Activated CD4-positive, alpha-beta T cell treated with anti-CD3 and anti-CD28 coated beads, Interleukin-2, amount 50 U/mL, for 16 hours (primary cell): ENCODE data around the gene CUEDC2.
"Not testable (repeated sequence)": the region's sequence is repeated elsewhere in the genome, so short reads cannot be mapped to it uniquely, and the experiment has no call there.

Source experiments
- DNase-seq: peaks from one replicate; pipeline ENCODE4 v3.0.0-alpha.2; 2020

The CUEDC2 gene

GRCh38 chr10:102454662-102455487 lies 22.5 kb upstream of the CUEDC2 start:
- DNase-seq, result not testable (repeated sequence)

DNA sequence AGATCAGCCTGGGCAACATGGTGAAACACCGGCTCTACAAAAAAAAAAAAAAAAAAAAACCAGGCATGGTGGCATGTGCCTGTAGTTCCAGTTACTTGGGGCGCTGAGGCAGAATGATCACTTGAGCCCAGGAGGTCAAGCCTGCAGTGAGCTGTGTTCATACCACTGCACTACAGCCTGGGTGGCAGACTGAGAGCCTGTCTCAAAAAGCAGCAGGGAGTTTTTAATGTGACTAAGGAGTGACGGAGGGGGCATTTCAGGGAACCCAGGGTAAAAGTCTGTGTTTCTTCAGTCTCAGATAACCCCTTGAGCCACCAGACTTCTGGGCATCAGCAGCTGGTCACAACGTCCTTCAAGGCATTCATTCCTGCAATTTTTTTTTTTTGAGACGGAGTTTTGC lies 21.1 kb upstream of the CUEDC2 start:
- no peak for DNase-seq

- peak; percentile 89 for DNase-seq
Measured at GRCh38 chr10:102452672-102453340, 20.4 kb upstream of the CUEDC2 start.

- no peak for DNase-seq
Measured at GRCh38 chr10:102451105-102451969, 19.0 kb upstream of the CUEDC2 start, which contains the start of gene C10orf95. Gene C10orf95 (minus strand): TSS chr10:102451543. CDS start chr10:102451093, 450 bp downstream.

GRCh38 chr10:102450374-102451104 lies 18.2 kb upstream of the CUEDC2 start:
- peak; percentile 91 for DNase-seq

- DNase-seq, result no peak
Measured at GRCh38 chr10:102450124-102450373, 17.7 kb upstream of the CUEDC2 start.

GRCh38 chr10:102449321-102450123 lies 17.1 kb upstream of the CUEDC2 start:
- peak; percentile 90 for DNase-seq

DNA sequence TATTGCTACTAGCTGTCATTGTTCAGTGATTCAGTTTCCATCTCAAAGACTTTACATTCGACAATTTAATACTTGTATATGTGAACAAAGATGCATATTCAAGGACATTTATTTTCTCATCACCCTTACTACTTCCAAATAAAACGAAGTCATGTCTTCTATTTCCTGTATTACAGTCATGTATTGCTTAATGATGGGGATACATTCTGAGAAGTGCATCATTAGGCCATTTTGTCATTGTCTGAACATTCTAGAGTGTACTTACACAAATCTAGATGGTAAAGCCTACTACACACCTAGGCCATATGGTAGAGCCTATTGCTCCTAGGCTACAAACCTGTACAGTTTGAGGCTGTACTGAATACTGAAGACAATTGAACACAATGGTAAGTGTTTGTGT lies 12.5 kb upstream of the CUEDC2 start:
- no peak for DNase-seq

GRCh38 chr10:102438374-102438773 lies 6.0 kb upstream of the CUEDC2 start:
- no peak for DNase-seq

- DNase-seq, result no peak
Measured at GRCh38 chr10:102437515-102437914, 5.1 kb upstream of the CUEDC2 start.

DNA sequence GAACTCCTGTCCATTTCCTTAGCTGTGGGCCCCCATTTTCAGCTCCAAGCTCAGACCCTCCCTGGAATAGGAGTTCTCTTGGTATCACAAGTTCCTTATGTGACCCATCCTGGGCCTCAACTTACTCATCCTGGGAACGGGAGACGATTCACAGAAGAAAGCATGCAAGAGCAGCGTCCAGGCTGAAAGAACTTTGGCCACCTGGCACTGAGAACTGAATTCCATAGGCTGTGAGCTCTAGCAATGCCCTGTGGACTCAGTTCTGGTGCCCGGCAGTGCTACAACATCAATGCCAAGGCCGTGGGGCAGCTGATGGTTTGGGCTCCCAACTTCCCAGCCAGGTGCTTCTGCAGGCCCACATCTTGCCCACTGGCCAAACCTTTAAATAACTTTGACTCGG lies 3.9 kb upstream of the CUEDC2 start:
- DNase-seq, result no peak

DNA sequence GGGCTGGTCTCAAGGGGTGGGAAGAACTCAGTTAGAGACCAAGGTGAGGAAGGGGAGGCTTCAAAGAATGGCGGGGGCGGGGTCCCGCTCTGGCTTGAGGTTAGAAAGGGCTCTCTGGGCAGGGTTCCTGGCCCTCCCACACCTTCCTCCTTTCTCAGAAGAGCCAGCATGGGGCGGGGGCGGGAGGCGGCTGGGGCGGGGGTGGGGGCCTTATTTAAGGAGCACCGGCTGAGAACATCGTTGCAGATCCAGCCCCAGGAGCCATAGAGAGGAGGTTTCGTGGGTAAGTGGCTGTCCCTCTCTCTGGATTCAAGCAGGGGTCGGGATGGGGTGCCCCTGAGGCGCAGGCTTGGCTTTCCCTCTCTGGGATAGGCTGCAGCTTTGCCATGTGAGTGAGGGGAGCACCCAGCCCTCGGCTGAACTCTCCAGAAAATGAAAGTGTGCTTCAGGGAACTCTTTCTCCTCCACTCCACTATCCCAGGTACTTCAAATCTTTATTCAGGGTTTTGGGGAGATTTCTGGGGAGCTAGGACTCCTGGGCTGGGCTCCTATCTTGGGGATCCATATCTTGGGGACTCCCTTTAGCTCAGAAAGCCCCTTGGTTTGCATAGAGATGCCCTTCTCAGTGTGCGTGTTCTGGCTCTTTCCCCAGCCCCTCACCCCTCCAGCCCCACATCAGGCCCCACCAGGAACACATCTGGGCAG lies 3.3 kb upstream of the CUEDC2 start:
- peak; percentile 79 for DNase-seq

DNA sequence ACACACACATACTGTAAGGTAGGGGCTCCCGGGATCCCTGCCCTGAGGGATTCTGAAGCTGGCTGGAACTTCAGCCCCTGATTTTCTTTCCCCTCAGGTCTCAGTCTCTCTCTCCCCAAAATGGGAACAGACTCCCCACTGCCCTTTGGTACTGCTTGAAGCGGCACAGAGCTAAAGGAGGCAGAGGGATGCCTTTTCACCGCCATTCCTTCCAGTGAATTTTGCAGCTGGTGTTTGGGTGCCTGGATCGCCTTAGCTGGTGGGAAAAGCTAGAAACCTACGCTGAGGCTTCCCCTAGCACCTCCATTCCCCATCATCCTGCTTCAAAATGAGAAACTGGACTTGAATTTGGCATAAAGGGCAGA lies 2.7 kb upstream of the CUEDC2 start:
- DNase-seq, result no peak

- no peak for DNase-seq
Measured at GRCh38 chr10:102434394-102435132, 2.2 kb upstream of the CUEDC2 start.

DNA sequence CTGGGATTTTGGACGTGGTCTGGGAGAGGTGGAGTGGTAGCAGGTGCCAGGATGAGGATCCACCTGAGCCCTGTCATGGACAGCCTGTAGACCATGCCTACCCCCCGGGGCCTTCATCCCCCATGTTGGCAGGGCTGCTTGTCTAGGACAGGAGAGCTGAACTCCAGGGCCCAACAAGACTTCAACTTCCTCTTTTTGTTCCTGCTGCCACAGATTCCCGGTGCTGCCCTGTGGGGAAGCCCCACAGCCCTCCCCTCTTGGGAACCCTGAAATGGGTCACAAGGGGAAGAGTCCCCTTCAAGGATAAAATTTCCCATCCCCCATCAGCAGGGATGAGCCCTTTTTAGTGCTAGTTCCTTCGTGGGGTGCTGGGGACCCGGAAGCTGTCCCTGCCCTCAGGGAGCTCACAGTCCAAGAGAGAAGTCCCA lies 1.3 kb upstream of the CUEDC2 start:
- DNase-seq, result no peak

GRCh38 chr10:102431452-102432124 lies 786 bp downstream of the CUEDC2 start:
- DNase-seq, result no peak

DNA sequence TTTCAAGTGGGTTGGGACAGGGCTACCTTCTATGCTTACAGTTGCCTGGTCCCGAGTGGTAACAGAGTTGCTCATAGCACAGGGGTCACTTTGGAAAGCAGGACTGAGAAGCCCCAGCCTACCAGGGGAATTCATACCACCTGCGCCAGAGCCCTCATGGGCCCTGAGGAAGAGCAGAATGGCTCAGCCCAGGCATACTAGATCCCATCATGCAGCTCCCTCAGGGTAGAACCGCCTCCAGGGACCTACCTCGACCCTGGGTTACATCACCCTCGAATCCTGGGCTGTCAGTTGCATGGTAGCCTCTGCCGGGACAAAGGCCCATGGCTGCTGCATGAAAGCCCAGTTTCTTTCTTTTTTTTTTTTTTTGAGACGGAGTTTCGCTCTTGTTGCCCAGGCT lies 2.9 kb downstream of the CUEDC2 start:
- DNase-seq, result no peak

- no peak for DNase-seq
Measured at GRCh38 chr10:102426803-102427287, 5.5 kb downstream of the CUEDC2 start.

DNA sequence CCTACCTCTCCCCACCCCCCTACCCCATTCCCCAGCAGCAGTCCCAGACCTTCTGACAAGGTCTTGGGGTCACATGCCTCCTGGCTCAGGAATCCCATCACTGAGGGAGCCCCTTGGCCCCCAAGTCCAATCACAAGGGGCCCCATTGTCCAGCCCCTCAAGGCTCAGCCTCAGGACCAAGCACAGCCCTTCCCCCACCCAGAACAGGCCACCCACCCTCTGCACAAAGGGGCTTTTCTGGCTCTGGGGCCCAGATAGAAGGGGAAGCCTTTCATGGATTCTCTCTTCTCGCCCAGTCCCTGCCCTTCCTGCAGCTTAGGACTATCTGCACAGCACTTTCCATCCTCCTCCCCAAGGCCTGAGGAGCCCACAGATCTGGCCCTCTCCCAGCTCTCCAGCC lies 6.9 kb downstream of the CUEDC2 start:
- no peak for DNase-seq

- DNase-seq, result no peak
Measured at GRCh38 chr10:102424916-102425315, 7.5 kb downstream of the CUEDC2 start.
